CD4-positive, alpha-beta T cell (primary cell): ENCODE measurements around the gene ZDHHC8. TPM values are rescaled to one million over a fixed set of nuclear protein-coding genes. Genes with fewer than 3 reads are reported as not detected.

Experiments used
- ATAC-seq: fragments of 200-7000 bp; cut with Tn5 transposase; one replicate; pipeline ENCODE4 v1.10.0; 2022; ENCODE audit warnings: mild to moderate bottlenecking; ENCODE audit not compliant: poor library complexity
- CTCF ChIA-PET: fragments of 350-600 bp; sonication (Branson Sonifier 250); formaldehyde crosslinking; loops from one replicate; lab custom pipeline; 2021; ENCODE audit warnings: antibody characterized with exemption, inconsistent platforms; lab: Charles Lee
- POLR2A ChIA-PET: fragments of 350-600 bp; sonication (Branson Sonifier 250); formaldehyde crosslinking; loops from one replicate; lab custom pipeline; 2021; ENCODE audit warnings: antibody characterized with exemption, inconsistent platforms; lab: Charles Lee
- DNase-seq, 14 experiments: peaks; one replicate each; pipeline ENCODE4 v3.0.0-alpha.2; 2013 to 2020; ENCODE audit warnings: mixed read lengths in 2 of 14
- H3K27ac ChIP-seq, 2 donors: one replicate each; pipeline versions ENCODE4 v1.5.1 to v1.7.0; 2013; ENCODE audit warnings: low read length in 2 of 2, low read depth in 1 of 2, mild to moderate bottlenecking in 1 of 2
- H3K27me3 ChIP-seq, 2 experiments: 1 replicate in 1 of 2; 2 replicates in 1 of 2; pipeline versions ENCODE4 v1.6.1 to v1.7.0; 2013; ENCODE audit warnings: low read length in 2 of 2, control low read depth in 1 of 2, mild to moderate bottlenecking in 1 of 2, moderate library complexity in 1 of 2; ENCODE audit not compliant: insufficient read depth in 2 of 2, control insufficient read depth in 1 of 2
- H3K36me3 ChIP-seq: one replicate; pipeline ENCODE4 v1.6.1; 2013; ENCODE audit warnings: low read length, control low read depth; ENCODE audit not compliant: insufficient read depth
- H3K4me1 ChIP-seq: one replicate; pipeline ENCODE4 v1.6.1; 2013; ENCODE audit warnings: low read length, control low read depth; ENCODE audit not compliant: insufficient read depth
- H3K4me3 ChIP-seq: one replicate; pipeline ENCODE4 v1.5.1; 2013; ENCODE audit warnings: mild to moderate bottlenecking, low read length, moderate library complexity
- H3K9me3 ChIP-seq, 2 experiments: 1 replicate in 1 of 2; 2 replicates in 1 of 2; pipeline versions ENCODE4 v1.6.1 to v1.7.0; 2013; ENCODE audit warnings: low read length in 2 of 2, mild to moderate bottlenecking in 2 of 2, control low read depth in 1 of 2, moderate library complexity in 1 of 2; ENCODE audit not compliant: control insufficient read depth in 1 of 2, insufficient read depth in 1 of 2
- H3K27ac Mint-ChIP-seq: one replicate; pipeline ENCODE4 v1.8.0; 2020; ENCODE audit warnings: mixed read lengths
- H3K27me3 Mint-ChIP-seq: one replicate; pipeline ENCODE4 v1.8.0; 2021; ENCODE audit warnings: mixed read lengths
- H3K36me3 Mint-ChIP-seq: one replicate; pipeline ENCODE4 v1.8.0; 2021; ENCODE audit warnings: low read depth, mixed read lengths
- H3K4me1 Mint-ChIP-seq: one replicate; pipeline ENCODE4 v1.8.0; 2021; ENCODE audit warnings: low read depth, mixed read lengths
- H3K4me3 Mint-ChIP-seq: one replicate; pipeline ENCODE4 v1.8.0; 2020; ENCODE audit warnings: mild to moderate bottlenecking, mixed read lengths
- H3K9me3 Mint-ChIP-seq: one replicate; pipeline ENCODE4 v1.8.0; 2020; ENCODE audit warnings: mixed read lengths
- CTCF ChIP-seq: fragments of 200-600 bp; IDR thresholded peaks from one replicate; pipeline ENCODE4 v1.8.0; 2022; ENCODE audit warnings: antibody characterized with exemption, mild to moderate bottlenecking
- intact Hi-C, 2 experiments: fragments of 100-400 bp; cut with DNase I in 1 of 2; cut with micrococcal nuclease in 1 of 2; formaldehyde crosslinking; loops; one replicate each; pipeline versions ENCODE4 v1.15.1 to v1.9.0; 2023 to 2025; cut with DNase I, micrococcal nuclease
- total RNA-seq, 174 experiments: library from RNA in 2 of 174; stranded (reverse) in 2 of 174; gene quantifications; one replicate each; pipeline ENCODE4 v1.2.3 and lab custom pipeline; 2021 to 2026

Gene ZDHHC8
- total RNA-seq, 2 experiments from 2014 or later, result 44.9 to 49.3 TPM

GRCh38 chr22:20123366-20124082 is 8.1 kb upstream of the ZDHHC8 start:
- Histone ChIP-seq H3K27me3 (no peaks in the 10 kb centered on the region), H3K9me3 (no peaks in the 10 kb centered on the region), H3K27ac (no peak overlapping the region), H3K4me1 (peaks cover 48% of the 10 kb centered on the region), H3K36me3 (peaks cover 66% of the 10 kb centered on the region), H3K4me3 (no peak overlapping the region)
- TF ChIP-seq CTCF, result no peak
- CTCF ChIA-PET, result no interaction called here
- H3K36me3 Mint-ChIP-seq, result peaks cover 48% of the 10 kb centered on the region
- peaks cover 5% of the 10 kb centered on the region for H3K4me1 Mint-ChIP-seq
- intact Hi-C loops, result no loop called here
- no peaks in the 10 kb centered on the region for H3K27me3 Mint-ChIP-seq
- H3K4me3 Mint-ChIP-seq, result no peak overlapping the region
- H3K9me3 Mint-ChIP-seq, result no peaks in the 10 kb centered on the region
- DNase-seq (no peak), ATAC-seq (no peak)
- POLR2A ChIA-PET, result no interaction called here
- H3K27ac Mint-ChIP-seq, result no peak overlapping the region

- H3K4me3 Mint-ChIP-seq, result no peak overlapping the region
- ATAC-seq, result no peak
- no peaks in the 10 kb centered on the region for H3K9me3 Mint-ChIP-seq
- Histone ChIP-seq H3K9me3 (no peaks in the 10 kb centered on the region), H3K27me3 (no peaks in the 10 kb centered on the region), H3K27ac (no peak overlapping the region), H3K4me1 (peaks cover 46% of the 10 kb centered on the region), H3K36me3 (peaks cover 59% of the 10 kb centered on the region), H3K4me3 (no peak overlapping the region)
- ChIA-PET POLR2A (no interaction called here), CTCF (no interaction called here)
- H3K4me1 Mint-ChIP-seq, result peaks cover 2% of the 10 kb centered on the region
- DNase-seq, result no peak
- H3K27ac Mint-ChIP-seq, result no peak overlapping the region
- H3K36me3 Mint-ChIP-seq, result peaks cover 43% of the 10 kb centered on the region
- H3K27me3 Mint-ChIP-seq, result no peaks in the 10 kb centered on the region
- TF ChIP-seq CTCF, result no peak
- intact Hi-C loops, result no loop called here
Measured at GRCh38 chr22:20124083-20124787, 7.4 kb upstream of the ZDHHC8 start.

- H3K4me1 Mint-ChIP-seq, result peaks cover 8% of the 10 kb centered on the region
- Histone ChIP-seq H3K4me3 (no peak overlapping the region), H3K4me1 (peaks cover 46% of the 10 kb centered on the region), H3K27ac (no peak overlapping the region), H3K27me3 (no peaks in the 10 kb centered on the region), H3K36me3 (peaks cover 47% of the 10 kb centered on the region), H3K9me3 (no peaks in the 10 kb centered on the region)
- ChIA-PET CTCF (no interaction called here), POLR2A (no interaction called here)
- H3K27me3 Mint-ChIP-seq, result no peaks in the 10 kb centered on the region
- no peak for ATAC-seq
- intact Hi-C loops, result no loop called here
- no peaks in the 10 kb centered on the region for H3K9me3 Mint-ChIP-seq
- H3K4me3 Mint-ChIP-seq, result no peak overlapping the region
- no peak overlapping the region for H3K27ac Mint-ChIP-seq
- TF ChIP-seq CTCF, result no peak
- H3K36me3 Mint-ChIP-seq, result peaks cover 33% of the 10 kb centered on the region
- DNase-seq, result no peak
Measured at GRCh38 chr22:20125201-20126174, 6.1 kb upstream of the ZDHHC8 start.
